GM12878 (cell line): Measurements from ENCODE around the gene C17orf58. TPM values are rescaled to one million over a fixed set of nuclear protein-coding genes. Genes with fewer than 3 reads are reported as not detected.
A peak's percentile ranks its signal among the peaks of the same experiment; 100 is the strongest.

ENCODE experiments used
- ATAC-seq: fragments of 200-7000 bp; cut with Tn5 transposase; 3 replicates; pipeline ENCODE4 v1.9.1; 2020; ENCODE audit warnings: mild to moderate bottlenecking, moderate library complexity
- BruUV-seq: library from RNA; stranded (reverse); fragments of 400-500 nt; replicated peaks from 2 replicates; lab custom pipeline; 2021; lab: Mats Ljungman, UMichigan
- CTCF ChIA-PET: fragments of 300-600 bp; sonication (Branson Sonifier 250); formaldehyde crosslinking; extraction: SDS; loops from one replicate; lab custom pipeline; 2021; ENCODE audit warnings: inconsistent platforms; lab: Yijun Ruan, JAX
- POLR2A ChIA-PET: fragments of 350-600 bp; formaldehyde crosslinking; extraction: SDS; loops from one replicate; lab custom pipeline; 2021; ENCODE audit warnings: inconsistent platforms; lab: Charles Lee
- RAD21 ChIA-PET: fragments of 300-600 bp; sonication (Branson Sonifier 250); formaldehyde crosslinking; loops from one replicate; lab custom pipeline; 2023; ENCODE audit warnings: antibody characterized with exemption; ENCODE audit not compliant: unreplicated experiment; lab: Charles Lee
- SMC1A ChIA-PET: fragments of 300-600 bp; sonication (Branson Sonifier 250); formaldehyde crosslinking; loops from one replicate; lab custom pipeline; 2023; ENCODE audit not compliant: unreplicated experiment, uncharacterized antibody; lab: Charles Lee
- DNase-seq: peaks from one replicate; pipeline ENCODE4 v3.0.0-alpha.2; 2011; ENCODE audit warnings: low read depth, low spot score
- FAIRE-seq: peaks from 3 replicates; lab custom pipeline; 2011; peaks lifted over from hg19 to GRCh38; lab: Jason Lieb, UNC
- H2AFZ ChIP-seq: 2 replicates; pipeline ENCODE4 v1.6.0; 2011; ENCODE audit warnings: low read depth, low read length, control low read depth; ENCODE audit not compliant: control insufficient read depth
- H3K27ac ChIP-seq: 2 replicates; pipeline ENCODE4 v1.5.1; 2011; ENCODE audit warnings: control low read depth; ENCODE audit not compliant: control insufficient read depth, insufficient read depth
- H3K27me3 ChIP-seq, 2 experiments: replicated peaks in 1 of 2; 2 replicates each; pipeline versions ENCODE4 v1.6.0 to v1.6.1; 2011; ENCODE audit warnings: low read length in 1 of 2; ENCODE audit not compliant: control insufficient read depth in 2 of 2, insufficient read depth in 2 of 2
- H3K36me3 ChIP-seq, 2 experiments: 2 replicates each; pipeline ENCODE4 v1.5.1; 2011; ENCODE audit warnings: low read length in 1 of 2; ENCODE audit not compliant: control insufficient read depth in 2 of 2, insufficient read depth in 2 of 2
- H3K4me1 ChIP-seq: 2 replicates; pipeline ENCODE4 v1.6.1; 2011; ENCODE audit warnings: mild to moderate bottlenecking, low read length, moderate library complexity, mixed read lengths; ENCODE audit not compliant: control insufficient read depth, insufficient read depth
- H3K4me2 ChIP-seq: 2 replicates; pipeline ENCODE4 v1.6.0; 2011; ENCODE audit warnings: control low read depth; ENCODE audit not compliant: control insufficient read depth, insufficient read depth
- H3K4me3 ChIP-seq: fragments of 200-600 bp; sonication (generic); 2 replicates; pipeline ENCODE4 v1.5.1; 2016
- H3K79me2 ChIP-seq: 2 replicates; pipeline ENCODE4 v1.6.0; 2011; ENCODE audit warnings: low read length; ENCODE audit not compliant: control insufficient read depth, insufficient read depth
- H3K9ac ChIP-seq: 2 replicates; pipeline ENCODE4 v1.8.0; 2011; ENCODE audit warnings: low read length, control low read depth, mixed read lengths; ENCODE audit not compliant: control insufficient read depth, insufficient read depth
- H3K9me3 ChIP-seq: replicated peaks from 3 replicates; pipeline ENCODE4 v1.5.1; 2011; ENCODE audit warnings: mild to moderate bottlenecking, low read length; ENCODE audit not compliant: control insufficient read depth, insufficient read depth
- H4K20me1 ChIP-seq: 2 replicates; pipeline ENCODE4 v1.6.0; 2011; ENCODE audit not compliant: control insufficient read depth, insufficient read depth
- BACH1 ChIP-seq: fragments of 450-650 bp; IDR thresholded peaks from 2 replicates; pipeline ENCODE4 v1.6.1; 2017; ENCODE audit warnings: mild to moderate bottlenecking, borderline replicate concordance
- CREM ChIP-seq: IDR thresholded peaks from 2 replicates; pipeline ENCODE4 v1.6.1; 2014; ENCODE audit warnings: antibody characterized with exemption, low read depth
- E2F4 ChIP-seq: IDR thresholded peaks from 2 replicates; pipeline ENCODE4 v1.6.1; 2012; ENCODE audit warnings: low read depth, low read length, improper control_type of control experiment
- FOXK2 ChIP-seq: fragments of 450-650 bp; IDR thresholded peaks from 2 replicates; pipeline ENCODE4 v1.6.1; 2017; ENCODE audit warnings: mild to moderate bottlenecking, moderate library complexity
- GATAD2B ChIP-seq: fragments of 450-650 bp; conservative IDR thresholded peaks from 2 replicates; pipeline ENCODE4 v1.6.1; 2017; ENCODE audit warnings: low read depth, mild to moderate bottlenecking, moderate library complexity
- HDAC2 ChIP-seq: fragments of 200-600 bp; sonication (generic); IDR thresholded peaks from 2 replicates; pipeline ENCODE4 v1.6.1; 2017
- IRF5 ChIP-seq: fragments of 450-650 bp; IDR thresholded peaks from 2 replicates; pipeline ENCODE4 v1.6.1; 2017; ENCODE audit warnings: borderline replicate concordance
- LARP7 ChIP-seq: fragments of 450-650 bp; IDR thresholded peaks from 2 replicates; pipeline ENCODE4 v1.6.1; 2017; ENCODE audit warnings: mild to moderate bottlenecking
- NR2C1 ChIP-seq: fragments of 450-650 bp; IDR thresholded peaks from 2 replicates; pipeline ENCODE4 v1.6.1; 2017; ENCODE audit warnings: antibody characterized with exemption, mild to moderate bottlenecking, moderate library complexity
- RFX5 ChIP-seq: IDR thresholded peaks from 2 replicates; pipeline ENCODE4 v1.6.1; 2011; ENCODE audit warnings: low read depth, low read length, improper control_type of control experiment
- YBX1 ChIP-seq: fragments of 450-650 bp; IDR thresholded peaks from 2 replicates; pipeline ENCODE4 v1.6.1; 2016; ENCODE audit warnings: antibody characterized with exemption
- ZBTB4 ChIP-seq: fragments of 450-650 bp; formaldehyde crosslinking; IDR thresholded peaks from 2 replicates; pipeline ENCODE4 v1.4.0; 2022; ENCODE audit warnings: mild to moderate bottlenecking, moderate library complexity
- WGBS: methylation state at CpG from one replicate; pipeline ENCODE4 v1.1.6; 2016; ENCODE audit warnings: low lambda C conversion rate; ENCODE audit not compliant: insufficient replicate concordance, insufficient coverage; ENCODE audit errors: missing lambda C conversion rate; 5-methylcytosine and 5-hydroxymethylcytosine counted together
- in situ Hi-C: fragments of 300-500 bp; cut with MboI; formaldehyde crosslinking; loops from 9 replicates; pipeline ENCODE4 v1.14.3; 2018; ENCODE audit warnings: mixed read lengths
- intact Hi-C: fragments of 100-400 bp; cut with micrococcal nuclease; formaldehyde crosslinking; loops from one replicate; pipeline ENCODE4 v1.14.2; 2022; ENCODE audit not compliant: unreplicated experiment
- polyA plus RNA-seq, 11 experiments: library from polyadenylated mRNA; depleted of rRNA in 4 of 11; unstranded in 6 of 11; stranded (reverse) in 5 of 11; fragments of >200 nt; fragmentation: Nextera tagmentation in 4 of 11; fragmentation: Illumina TruSeq in 1 of 11; extraction: Ambion mirVana in 4 of 11; extraction: Trizol in 1 of 11; gene quantifications; 1 replicate in 1 of 11; 2 replicates in 10 of 11; pipeline versions ENCODE4 v1.2.1 to v1.2.3, GENCODE V29; 2011 to 2016; ENCODE audit warnings: inconsistent platforms in 2 of 11, missing spikeins in 2 of 11, low read depth in 1 of 11
- total RNA-seq, 4 experiments: library from RNA; depleted of rRNA in 3 of 4; stranded (reverse); fragments of >200 nt in 3 of 4; fragmentation: Illumina TruSeq in 1 of 4; extraction: Trizol in 1 of 4; gene quantifications; 2 replicates each; pipeline versions ENCODE4 v1.2.1 to v1.2.3, GENCODE V29; 2013 to 2021

The C17orf58 gene
- total and polyA plus RNA-seq, 10 of the 15 experiments (the other 5 are each of a cell fraction or from before 2014, with no cell fraction given), result 3.3 to 12.3 (median 6.2) TPM

- TF ChIP-seq IRF5, result 0 out of 2 replicates have a peak, but pooled peaks have one; percentile 9
Observed at GRCh38 chr17:67993153-67993997, 2.9 kb downstream of the C17orf58 start (continued).

- RAD21 ChIA-PET, result no interaction called here
- Histone ChIP-seq H3K27me3 (peaks cover 0 to 3% of the 10 kb centered on the region in 2 experiments; a peak in 2 of 4 replicates), H3K79me2 (no peaks in the 10 kb centered on the region), H3K9ac (peak overlapping the region; percentile 76), H3K4me2 (peak overlapping the region; percentile 89), H2AFZ (peak overlapping the region; percentile 91), H3K4me3 (peak overlapping the region; percentile 81; the same call in 1 of the 2 replicates), H3K9me3 (no peaks in the 10 kb centered on the region), H4K20me1 (no peaks in the 10 kb centered on the region), H3K27ac (peak overlapping the region; percentile 62; the same call in 1 of the 2 replicates), H3K36me3 (no peaks in the 10 kb centered on the region), H3K4me1 (peaks cover 7% of the 10 kb centered on the region)
- SMC1A ChIA-PET, result no interaction called here
- CTCF ChIA-PET, result no interaction called here
- 2% methylated on average over 17 of the region's 18 CpGs for WGBS
- POLR2A ChIA-PET, result no interaction called here
- intact Hi-C loops, result no loop called here
- TSS peak; percentile 62 for BruUV-seq
- peak; percentile 82 for FAIRE-seq
- no peak for DNase-seq
- in situ Hi-C loops, result no loop called here
- ATAC-seq, result peak; percentile 28
- TF ChIP-seq LARP7 (no peak), CREM (no peak), BACH1 (no peak), GATAD2B (no peak), NR2C1 (no peak), ZBTB4 (CRISPR knock-in tag) (no peak), FOXK2 (no peak), HDAC2 (no peak), E2F4 (no peak), YBX1 (no peak), RFX5 (no peak)
Observed at GRCh38 chr17:67992548-67993152, 3.6 kb downstream of the C17orf58 start.
